ENCODE data around the gene VIPR2. TPM values are rescaled to one million over a fixed set of nuclear protein-coding genes. Genes with fewer than 3 reads are reported as not detected.

Gene VIPR2
- total RNA-seq, 1 donor, result not detected

GRCh38 chr7:159141167-159141566 lies 3.5 kb downstream of the VIPR2 start:
- TF ChIP-seq CTCF (IDR thresholded peaks at IDR 0.05; ENCODE audit: insufficient read depth, low read depth, low read length), result no peak
- no peak overlapping the region for H3K4me3 ChIP-seq (ENCODE audit: low read depth, low read length)
- no peak for DNase-seq (ENCODE audit: low read depth)

GRCh38 chr7:159140170-159140910 lies 4.3 kb downstream of the VIPR2 start:
- H3K4me3 ChIP-seq (ENCODE audit: low read depth, low read length), result no peak overlapping the region
- no peak for TF ChIP-seq CTCF (IDR thresholded peaks at IDR 0.05; ENCODE audit: insufficient read depth, low read depth, low read length)
- no peak for DNase-seq (ENCODE audit: low read depth)

GRCh38 chr7:159139639-159140038 lies 5.0 kb downstream of the VIPR2 start:
- no peak for TF ChIP-seq CTCF (IDR thresholded peaks at IDR 0.05; ENCODE audit: insufficient read depth, low read depth, low read length)
- no peak overlapping the region for H3K4me3 ChIP-seq (ENCODE audit: low read depth, low read length)
- DNase-seq (ENCODE audit: low read depth), result no peak

- no peak for TF ChIP-seq CTCF (IDR thresholded peaks at IDR 0.05; ENCODE audit: insufficient read depth, low read depth, low read length)
- no peak overlapping the region for H3K4me3 ChIP-seq (ENCODE audit: low read depth, low read length)
- no peak for DNase-seq (ENCODE audit: low read depth)
Measured at GRCh38 chr7:159139202-159139601, 5.5 kb downstream of the VIPR2 start.

- no peak overlapping the region for H3K4me3 ChIP-seq (ENCODE audit: low read depth, low read length)
- DNase-seq (ENCODE audit: low read depth), result no peak
- TF ChIP-seq CTCF (IDR thresholded peaks at IDR 0.05; ENCODE audit: insufficient read depth, low read depth, low read length), result no peak
Measured at GRCh38 chr7:159138508-159138907, 6.2 kb downstream of the VIPR2 start.

- TF ChIP-seq CTCF (IDR thresholded peaks at IDR 0.05; ENCODE audit: insufficient read depth, low read depth, low read length), result no peak
Measured at GRCh38 chr7:159137906-159138305, 6.8 kb downstream of the VIPR2 start.

GRCh38 chr7:159136846-159137245 lies 7.8 kb downstream of the VIPR2 start:
- no peak for TF ChIP-seq CTCF (IDR thresholded peaks at IDR 0.05; ENCODE audit: insufficient read depth, low read depth, low read length)
- H3K4me3 ChIP-seq (ENCODE audit: low read depth, low read length), result no peak overlapping the region
- no peak for DNase-seq (ENCODE audit: low read depth)

More at GRCh38 chr7:159137906-159138305, 6.8 kb downstream of the VIPR2 start:
- no peak for DNase-seq (ENCODE audit: low read depth)
- H3K4me3 ChIP-seq (ENCODE audit: low read depth, low read length), result no peak overlapping the region

All from fibroblast of villous mesenchyme (primary cell).